HEK293 (cell line): Measurements from ENCODE around the gene ELL.

Experiments used
- CTCF ChIA-PET: fragments of 350-600 bp; formaldehyde crosslinking; extraction: SDS; loops from one replicate; lab custom pipeline; 2021; ENCODE audit warnings: antibody characterized with exemption; lab: Yijun Ruan, JAX
- POLR2A ChIA-PET: fragments of 300-600 bp; formaldehyde crosslinking; extraction: SDS; loops from one replicate; lab custom pipeline; 2020; ENCODE audit warnings: antibody characterized with exemption, inconsistent platforms; lab: Yijun Ruan, JAX
- H3K27ac ChIP-seq: fragments of 200-500 bp; sonication (Bioruptor generic); 2 replicates; pipeline ENCODE4 v1.5.1; 2014; ENCODE audit warnings: low read depth, low read length, control low read depth, inconsistent platforms; ENCODE audit errors: extremely low read depth
- H3K36me3 ChIP-seq, 2 experiments: fragments of 200-500 bp in 1 of 2; sonication (Bioruptor generic) in 1 of 2; 1 replicate in 1 of 2; 2 replicates in 1 of 2; pipeline ENCODE4 v1.5.1; 2014 to 2017; ENCODE audit warnings: inconsistent platforms in 2 of 2, low read length in 2 of 2; ENCODE audit not compliant: control insufficient read depth in 2 of 2, insufficient read depth in 1 of 2
- H3K4me1 ChIP-seq: fragments of 200-500 bp; sonication (Bioruptor generic); 2 replicates; pipeline ENCODE4 v1.5.1; 2014; ENCODE audit warnings: mild to moderate bottlenecking, low read length, inconsistent platforms; ENCODE audit not compliant: control insufficient read depth, insufficient read depth
- H3K4me3 ChIP-seq: 2 replicates; pipeline ENCODE4 v1.5.1; 2011; ENCODE audit warnings: low read depth, mild to moderate bottlenecking, control low read depth, low read length, moderate library complexity
- H3K9me3 ChIP-seq: fragments of 200-500 bp; sonication (Bioruptor generic); 2 replicates; pipeline ENCODE4 v1.5.1; 2014; ENCODE audit warnings: low read depth, low read length, inconsistent platforms; ENCODE audit not compliant: control insufficient read depth, insufficient read depth
- GLIS1 ChIP-seq: fragments of 450-650 bp; formaldehyde crosslinking; IDR thresholded peaks from 2 replicates; pipeline ENCODE4 v1.5.1; 2016; ENCODE audit warnings: missing biosample characterization, missing genetic modification characterization
- HOXC10 ChIP-seq: sonication (generic); formaldehyde crosslinking; IDR thresholded peaks from 2 replicates; pipeline ENCODE4 v1.8.1; 2023; ENCODE audit warnings: mild to moderate bottlenecking, missing genetic modification reagents
- IKZF3 ChIP-seq: fragments of 450-650 bp; IDR thresholded peaks from 2 replicates; pipeline ENCODE4 v1.5.0; 2018; ENCODE audit warnings: missing biosample characterization, mild to moderate bottlenecking, missing genetic modification characterization, moderate library complexity
- KLF9 ChIP-seq: fragments of 450-650 bp; formaldehyde crosslinking; IDR thresholded peaks from 2 replicates; pipeline ENCODE4 v1.5.1; 2016; ENCODE audit warnings: missing biosample characterization, missing genetic modification characterization, low read depth
- TRIM28 ChIP-seq: IDR thresholded peaks from 2 replicates; pipeline ENCODE4 v1.6.1; 2011; ENCODE audit warnings: low read length, control low read depth, borderline replicate concordance
- ZBTB20 ChIP-seq: fragments of 450-650 bp; formaldehyde crosslinking; IDR thresholded peaks from 2 replicates; pipeline ENCODE4 v1.5.1; 2016; ENCODE audit warnings: missing biosample characterization, missing genetic modification characterization
- ZBTB21 ChIP-seq: fragments of 450-650 bp; formaldehyde crosslinking; IDR thresholded peaks from 2 replicates; pipeline ENCODE4 v1.5.1; 2017; ENCODE audit warnings: missing biosample characterization, missing genetic modification characterization
- ZFP41 ChIP-seq: fragments of 450-650 bp; formaldehyde crosslinking; IDR thresholded peaks from 2 replicates; pipeline ENCODE4 v1.5.1; 2016; ENCODE audit warnings: missing biosample characterization, missing genetic modification characterization, borderline replicate concordance
- ZFP69B ChIP-seq: fragments of 450-650 bp; formaldehyde crosslinking; IDR thresholded peaks from 2 replicates; pipeline ENCODE4 v1.5.1; 2016; ENCODE audit warnings: missing biosample characterization, missing genetic modification characterization
- ZIC2 ChIP-seq: fragments of 450-650 bp; formaldehyde crosslinking; IDR thresholded peaks from 2 replicates; pipeline ENCODE4 v1.5.1; 2016; ENCODE audit warnings: missing biosample characterization, missing genetic modification characterization
- ZNF155 ChIP-seq: fragments of 450-650 bp; formaldehyde crosslinking; IDR thresholded peaks from 2 replicates; pipeline ENCODE4 v1.5.1; 2016; ENCODE audit warnings: missing biosample characterization, missing genetic modification characterization
- ZNF175 ChIP-seq: fragments of 450-650 bp; formaldehyde crosslinking; IDR thresholded peaks from 2 replicates; pipeline ENCODE4 v1.5.1; 2016; ENCODE audit warnings: missing biosample characterization, missing genetic modification characterization
- ZNF2 ChIP-seq: fragments of 450-650 bp; formaldehyde crosslinking; IDR thresholded peaks from 2 replicates; pipeline ENCODE4 v1.5.1; 2016; ENCODE audit warnings: missing biosample characterization, missing genetic modification characterization
- ZNF555 ChIP-seq: fragments of 450-650 bp; formaldehyde crosslinking; conservative IDR thresholded peaks from 2 replicates; pipeline ENCODE4 v1.5.1; 2017; ENCODE audit warnings: missing biosample characterization, mild to moderate bottlenecking, missing genetic modification characterization, inconsistent platforms
- ZNF624 ChIP-seq: fragments of 450-650 bp; formaldehyde crosslinking; IDR thresholded peaks from 2 replicates; pipeline ENCODE4 v1.5.1; 2017; ENCODE audit warnings: missing biosample characterization, missing genetic modification characterization
- ZNF658 ChIP-seq: fragments of 450-650 bp; formaldehyde crosslinking; IDR thresholded peaks from 2 replicates; pipeline ENCODE4; 2016; ENCODE audit warnings: missing biosample characterization, missing genetic modification characterization
- ZNF677 ChIP-seq: fragments of 450-650 bp; IDR thresholded peaks from 2 replicates; pipeline ENCODE4 v1.5.0; 2018; ENCODE audit warnings: missing biosample characterization, mild to moderate bottlenecking, missing genetic modification characterization, moderate library complexity
- ZNF792 ChIP-seq: fragments of 450-650 bp; formaldehyde crosslinking; IDR thresholded peaks from 2 replicates; pipeline ENCODE4 v1.5.1; 2016; ENCODE audit warnings: missing biosample characterization, missing genetic modification characterization
- ZXDB ChIP-seq: fragments of 450-650 bp; formaldehyde crosslinking; IDR thresholded peaks from 2 replicates; pipeline ENCODE4 v1.5.1; 2016; ENCODE audit warnings: missing biosample characterization, missing genetic modification characterization
- TF ChIP-seq, protein P1 (sequence below): fragments of 450-650 bp; formaldehyde crosslinking; IDR thresholded peaks from 2 replicates; pipeline ENCODE4 v1.5.1; 2016; ENCODE audit warnings: missing biosample characterization, missing genetic modification characterization
- TF ChIP-seq, protein P2 (sequence below): fragments of 450-650 bp; formaldehyde crosslinking; IDR thresholded peaks from 2 replicates; pipeline ENCODE4 v1.5.1; 2016; ENCODE audit warnings: missing biosample characterization, missing genetic modification characterization
- TF ChIP-seq, protein P3 (sequence below): fragments of 450-650 bp; formaldehyde crosslinking; IDR thresholded peaks from 2 replicates; pipeline ENCODE4 v1.5.1; 2016; ENCODE audit warnings: missing biosample characterization, missing genetic modification characterization
- TF ChIP-seq, protein P4 (sequence below): fragments of 450-650 bp; formaldehyde crosslinking; IDR thresholded peaks from 2 replicates; pipeline ENCODE4 v1.5.1; 2016; ENCODE audit warnings: missing biosample characterization, missing genetic modification characterization

ELL gene

DNA sequence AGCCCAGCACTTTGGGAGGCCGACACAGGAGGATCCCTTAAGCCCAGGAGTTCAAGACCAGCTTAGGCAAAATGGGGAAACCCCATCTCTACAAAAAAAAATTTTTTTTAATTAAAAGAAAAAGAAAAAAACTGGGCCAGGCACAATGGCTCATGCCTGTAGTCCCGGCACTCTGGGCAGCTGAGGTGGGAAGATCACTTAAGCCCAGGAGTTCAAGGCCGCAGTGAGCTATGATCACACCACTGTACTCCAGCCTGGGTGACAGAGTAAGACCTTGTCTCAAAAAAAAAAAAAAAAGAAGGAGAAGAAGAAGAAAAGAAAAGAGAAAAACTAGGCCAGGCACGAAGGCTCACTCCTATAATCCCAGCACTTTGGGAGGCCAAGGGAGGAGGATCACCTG, 4.3 kb downstream of the ELL start:
- H3K4me1 ChIP-seq = peaks cover 3% of the 10 kb centered on the region; the same call in 1 of the 2 replicates
- H3K4me3 ChIP-seq = no peak overlapping the region
- no peak overlapping the region for H3K27ac ChIP-seq
- no peaks in the 10 kb centered on the region for H3K36me3 ChIP-seq
- no peak for TF ChIP-seq ZNF658 (tag by site-specific recombination)
- TF ChIP-seq ZNF155 (tag by site-specific recombination) = no peak
- TF ChIP-seq, protein P1, sequence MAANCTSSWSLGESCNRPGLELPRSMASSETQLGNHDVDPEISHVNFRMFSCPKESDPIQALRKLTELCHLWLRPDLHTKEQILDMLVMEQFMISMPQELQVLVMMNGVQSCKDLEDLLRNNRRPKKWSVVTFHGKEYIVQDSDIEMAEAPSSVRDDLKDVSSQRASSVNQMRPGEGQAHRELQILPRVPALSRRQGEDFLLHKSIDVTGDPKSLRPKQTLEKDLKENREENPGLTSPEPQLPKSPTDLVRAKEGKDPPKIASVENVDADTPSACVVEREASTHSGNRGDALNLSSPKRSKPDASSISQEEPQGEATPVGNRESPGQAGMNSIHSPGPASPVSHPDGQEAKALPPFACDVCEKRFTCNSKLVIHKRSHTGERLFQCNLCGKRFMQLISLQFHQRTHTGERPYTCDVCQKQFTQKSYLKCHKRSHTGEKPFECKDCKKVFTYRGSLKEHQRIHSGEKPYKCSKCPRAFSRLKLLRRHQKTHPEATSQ (tag by site-specific recombination) = no peak
- TF ChIP-seq ZFP69B (tag by site-specific recombination) = no peak
- TF ChIP-seq, protein P2, sequence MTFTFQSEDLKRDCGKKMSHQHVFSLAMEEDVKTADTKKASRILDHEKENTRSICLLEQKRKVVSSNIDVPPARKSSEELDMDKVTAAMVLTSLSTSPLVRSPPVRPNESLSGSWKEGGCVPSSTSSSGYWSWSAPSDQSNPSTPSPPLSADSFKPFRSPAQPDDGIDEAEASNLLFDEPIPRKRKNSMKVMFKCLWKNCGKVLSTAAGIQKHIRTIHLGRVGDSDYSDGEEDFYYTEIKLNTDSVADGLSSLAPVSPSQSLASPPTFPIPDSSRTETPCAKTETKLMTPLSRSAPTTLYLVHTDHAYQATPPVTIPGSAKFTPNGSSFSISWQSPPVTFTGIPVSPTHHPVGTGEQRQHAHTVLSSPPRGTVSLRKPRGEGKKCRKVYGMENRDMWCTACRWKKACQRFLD (tag by site-specific recombination) = no peak
- CTCF ChIA-PET = interaction anchor here (0.6 to 1.3 kb wide), 5 partner anchors 48 to 356 kb away, joined by 3 to 7 read pairs (median 3); partner anchors contain the start of gene REX1BD
- H3K9me3 ChIP-seq = no peaks in the 10 kb centered on the region
- POLR2A ChIA-PET = no interaction called here

DNA sequence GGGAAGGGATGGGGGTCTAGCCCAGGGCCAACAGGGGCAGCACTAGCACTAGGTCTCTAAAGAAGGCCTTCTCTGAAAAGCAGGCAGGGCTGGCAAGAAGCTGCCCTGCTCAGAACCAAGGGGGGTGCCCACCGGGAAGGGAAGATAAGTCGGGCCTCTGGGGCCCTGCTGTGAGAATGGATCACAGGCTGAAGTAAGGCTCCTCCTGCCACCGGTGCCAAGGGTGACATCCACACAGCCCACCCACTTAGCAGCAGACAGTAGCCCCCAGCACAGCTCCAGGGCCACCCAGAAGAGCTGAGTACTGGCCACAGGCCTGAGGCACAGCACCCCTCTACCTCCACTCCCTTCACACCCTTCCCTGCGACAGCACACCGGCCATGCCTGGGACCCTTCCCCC, 5.9 kb downstream of the ELL start:
- H3K9me3 ChIP-seq = no peaks in the 10 kb centered on the region
- peaks cover 3% of the 10 kb centered on the region; the same call in 1 of the 2 replicates for H3K4me1 ChIP-seq
- H3K36me3 ChIP-seq = no peaks in the 10 kb centered on the region
- POLR2A ChIA-PET = interaction anchor here (0.6 kb wide), 1 partner anchor 223 kb away, joined by 3 read pairs; no protein-coding TSS in a partner anchor
- peak; percentile 68 for TF ChIP-seq ZIC2
- TF ChIP-seq KLF9 (tag by site-specific recombination) = no peak
- no peak for TF ChIP-seq ZBTB20 (tag by site-specific recombination)
- TF ChIP-seq GLIS1 (tag by site-specific recombination) = peak; percentile 51
- no peak for TF ChIP-seq ZNF555 (tag by site-specific recombination)
- H3K4me3 ChIP-seq = no peak overlapping the region
- CTCF ChIA-PET = interaction anchor here (0.7 to 1.5 kb wide), 4 partner anchors 8 to 345 kb away, joined by 3 to 5 read pairs (median 4); no protein-coding TSS in a partner anchor
- no peak overlapping the region for H3K27ac ChIP-seq

DNA sequence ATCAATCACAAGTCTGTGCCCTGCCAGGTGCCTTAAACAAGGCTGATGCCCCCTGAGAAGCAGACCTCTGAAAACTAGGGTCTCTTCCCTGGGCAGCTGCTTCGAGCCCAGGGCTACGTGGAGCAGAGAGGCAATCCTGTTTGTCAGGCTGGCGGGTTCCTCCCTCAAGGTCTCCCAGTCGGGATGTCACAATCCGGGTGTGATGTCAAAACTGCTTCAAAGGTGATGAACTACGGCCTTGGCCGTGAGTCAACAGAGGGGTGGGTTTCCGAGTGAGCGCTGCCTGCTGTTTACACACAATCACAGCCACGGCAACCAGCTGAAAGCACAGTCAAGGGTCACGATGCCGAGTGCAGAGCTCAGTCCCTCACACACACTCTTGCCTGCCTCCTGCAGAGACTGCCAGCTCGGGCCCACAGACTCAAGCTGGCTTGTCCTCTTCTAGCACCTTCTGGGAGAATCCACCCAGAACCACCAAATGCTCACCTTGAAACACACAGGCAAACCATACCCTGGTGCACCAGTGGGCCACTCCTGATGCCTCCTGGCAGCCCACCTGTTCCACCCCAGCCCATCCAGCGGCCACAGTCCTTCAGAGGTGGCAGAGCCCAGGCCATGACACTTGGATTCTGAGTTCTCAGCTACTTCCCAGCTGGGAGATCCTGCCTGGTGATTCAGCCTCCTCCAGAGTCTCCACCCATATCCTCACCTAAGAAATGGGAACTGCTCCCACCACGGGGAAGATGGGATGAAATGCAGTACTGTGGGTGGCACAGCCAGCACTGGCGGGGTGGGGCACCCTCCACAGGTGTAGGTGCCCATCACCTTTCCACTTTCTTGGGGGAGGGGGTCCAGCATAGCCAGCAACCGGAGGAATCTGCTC, 6.8 kb downstream of the ELL start:
- CTCF ChIA-PET = interaction anchor here (0.6 kb wide), 1 partner anchor 19 kb away, joined by 3 read pairs; no protein-coding TSS in a partner anchor
- no peaks in the 10 kb centered on the region for H3K9me3 ChIP-seq
- no peak overlapping the region for H3K4me3 ChIP-seq
- POLR2A ChIA-PET = interaction anchor here (0.5 kb wide), 1 partner anchor 125 kb away, joined by 8 read pairs; no protein-coding TSS in a partner anchor
- peaks cover 3% of the 10 kb centered on the region; the same call in 1 of the 2 replicates for H3K4me1 ChIP-seq
- H3K27ac ChIP-seq = peak overlapping the region; percentile 19
- no peaks in the 10 kb centered on the region for H3K36me3 ChIP-seq
- TF ChIP-seq TRIM28 = peak; percentile 59; the same call in 1 of the 2 replicates
- TF ChIP-seq ZXDB (tag by site-specific recombination) = no peak
- TF ChIP-seq ZNF155 (tag by site-specific recombination) = no peak
- TF ChIP-seq ZNF175 (tag by site-specific recombination) = no peak
- TF ChIP-seq, protein P3, sequence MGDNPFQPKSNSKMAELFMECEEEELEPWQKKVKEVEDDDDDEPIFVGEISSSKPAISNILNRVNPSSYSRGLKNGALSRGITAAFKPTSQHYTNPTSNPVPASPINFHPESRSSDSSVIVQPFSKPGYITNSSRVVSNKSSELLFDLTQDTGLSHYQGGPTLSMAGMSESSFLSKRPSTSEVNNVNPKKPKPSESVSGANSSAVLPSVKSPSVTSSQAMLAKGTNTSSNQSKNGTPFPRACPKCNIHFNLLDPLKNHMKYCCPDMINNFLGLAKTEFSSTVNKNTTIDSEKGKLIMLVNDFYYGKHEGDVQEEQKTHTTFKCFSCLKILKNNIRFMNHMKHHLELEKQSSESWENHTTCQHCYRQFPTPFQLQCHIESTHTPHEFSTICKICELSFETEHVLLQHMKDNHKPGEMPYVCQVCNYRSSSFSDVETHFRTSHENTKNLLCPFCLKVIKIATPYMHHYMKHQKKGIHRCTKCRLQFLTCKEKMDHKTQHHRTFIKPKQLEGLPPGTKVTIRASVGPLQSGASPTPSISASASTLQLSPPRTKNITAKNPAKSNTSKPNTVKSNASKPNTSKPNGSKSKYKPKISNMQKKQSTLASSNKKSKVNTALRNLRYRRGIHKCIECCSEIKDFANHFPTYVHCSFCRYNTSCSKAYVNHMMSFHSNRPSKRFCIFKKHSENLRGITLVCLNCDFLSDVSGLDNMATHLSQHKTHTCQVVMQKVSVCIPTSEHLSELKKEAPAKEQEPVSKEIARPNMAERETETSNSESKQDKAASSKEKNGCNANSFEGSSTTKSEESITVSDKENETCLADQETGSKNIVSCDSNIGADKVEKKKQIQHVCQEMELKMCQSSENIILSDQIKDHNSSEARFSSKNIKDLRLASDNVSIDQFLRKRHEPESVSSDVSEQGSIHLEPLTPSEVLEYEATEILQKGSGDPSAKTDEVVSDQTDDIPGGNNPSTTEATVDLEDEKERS (tag by site-specific recombination) = no peak
- TF ChIP-seq HOXC10 (CRISPR knock-in tag) = no peak
- TF ChIP-seq ZBTB21 (tag by site-specific recombination) = peak; percentile 75
- TF ChIP-seq IKZF3 (tag by site-specific recombination) = no peak
- TF ChIP-seq ZNF2 (tag by site-specific recombination) = no peak
- TF ChIP-seq ZFP41 (tag by site-specific recombination) = no peak
- TF ChIP-seq ZNF677 (tag by site-specific recombination) = no peak
- no peak for TF ChIP-seq ZNF624 (tag by site-specific recombination)
- no peak for TF ChIP-seq ZNF792 (tag by site-specific recombination)
- TF ChIP-seq, protein P4, sequence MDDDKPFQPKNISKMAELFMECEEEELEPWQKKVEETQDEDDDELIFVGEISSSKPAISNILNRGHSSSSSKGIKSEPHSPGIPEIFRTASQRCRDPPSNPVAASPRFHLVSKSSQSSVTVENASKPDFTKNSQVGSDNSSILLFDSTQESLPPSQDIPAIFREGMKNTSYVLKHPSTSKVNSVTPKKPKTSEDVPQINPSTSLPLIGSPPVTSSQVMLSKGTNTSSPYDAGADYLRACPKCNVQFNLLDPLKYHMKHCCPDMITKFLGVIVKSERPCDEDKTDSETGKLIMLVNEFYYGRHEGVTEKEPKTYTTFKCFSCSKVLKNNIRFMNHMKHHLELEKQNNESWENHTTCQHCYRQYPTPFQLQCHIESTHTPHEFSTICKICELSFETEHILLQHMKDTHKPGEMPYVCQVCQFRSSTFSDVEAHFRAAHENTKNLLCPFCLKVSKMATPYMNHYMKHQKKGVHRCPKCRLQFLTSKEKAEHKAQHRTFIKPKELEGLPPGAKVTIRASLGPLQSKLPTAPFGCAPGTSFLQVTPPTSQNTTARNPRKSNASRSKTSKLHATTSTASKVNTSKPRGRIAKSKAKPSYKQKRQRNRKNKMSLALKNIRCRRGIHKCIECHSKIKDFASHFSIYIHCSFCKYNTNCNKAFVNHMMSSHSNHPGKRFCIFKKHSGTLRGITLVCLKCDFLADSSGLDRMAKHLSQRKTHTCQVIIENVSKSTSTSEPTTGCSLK (tag by site-specific recombination) = no peak
